ENCODE data around the gene GFER.
A peak's percentile ranks its signal among the peaks of the same experiment; 100 is the strongest.
"Not testable (repeated sequence)": the region's sequence is repeated elsewhere in the genome, so short reads cannot be mapped to it uniquely, and the experiment has no call there.

The GFER gene

DNA sequence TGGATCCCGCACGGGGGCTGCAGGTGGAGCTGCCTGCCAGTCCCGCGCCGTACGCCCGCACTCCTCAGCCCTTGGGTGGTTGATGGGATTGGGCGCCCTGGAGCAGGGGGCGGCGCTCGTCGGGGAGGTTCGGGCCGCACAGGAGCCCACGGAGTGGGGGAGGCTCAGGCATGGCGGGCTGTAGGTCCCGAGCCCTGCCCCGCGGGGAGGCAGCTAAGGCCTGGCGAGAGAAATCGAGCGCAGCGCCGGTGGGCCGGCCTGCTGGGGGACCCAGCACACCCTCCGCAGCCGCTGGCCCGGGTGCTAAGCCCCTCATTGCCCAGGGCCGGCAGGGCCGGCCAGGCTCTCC lies 25.9 kb upstream of the GFER start:
- not testable (repeated sequence) for DNase-seq

GRCh38 chr16:1958715-1959268 lies 25.2 kb upstream of the GFER start:
- DNase-seq, result no peak

GRCh38 chr16:1959269-1960039 lies 24.5 kb upstream of the GFER start, which contains the start of gene NDUFB10:
Gene NDUFB10, plus strand, starts transcription at chr16:1959538. Its CDS starts 87 bp downstream, at chr16:1959625.
- peak; percentile 85 for DNase-seq

DNA sequence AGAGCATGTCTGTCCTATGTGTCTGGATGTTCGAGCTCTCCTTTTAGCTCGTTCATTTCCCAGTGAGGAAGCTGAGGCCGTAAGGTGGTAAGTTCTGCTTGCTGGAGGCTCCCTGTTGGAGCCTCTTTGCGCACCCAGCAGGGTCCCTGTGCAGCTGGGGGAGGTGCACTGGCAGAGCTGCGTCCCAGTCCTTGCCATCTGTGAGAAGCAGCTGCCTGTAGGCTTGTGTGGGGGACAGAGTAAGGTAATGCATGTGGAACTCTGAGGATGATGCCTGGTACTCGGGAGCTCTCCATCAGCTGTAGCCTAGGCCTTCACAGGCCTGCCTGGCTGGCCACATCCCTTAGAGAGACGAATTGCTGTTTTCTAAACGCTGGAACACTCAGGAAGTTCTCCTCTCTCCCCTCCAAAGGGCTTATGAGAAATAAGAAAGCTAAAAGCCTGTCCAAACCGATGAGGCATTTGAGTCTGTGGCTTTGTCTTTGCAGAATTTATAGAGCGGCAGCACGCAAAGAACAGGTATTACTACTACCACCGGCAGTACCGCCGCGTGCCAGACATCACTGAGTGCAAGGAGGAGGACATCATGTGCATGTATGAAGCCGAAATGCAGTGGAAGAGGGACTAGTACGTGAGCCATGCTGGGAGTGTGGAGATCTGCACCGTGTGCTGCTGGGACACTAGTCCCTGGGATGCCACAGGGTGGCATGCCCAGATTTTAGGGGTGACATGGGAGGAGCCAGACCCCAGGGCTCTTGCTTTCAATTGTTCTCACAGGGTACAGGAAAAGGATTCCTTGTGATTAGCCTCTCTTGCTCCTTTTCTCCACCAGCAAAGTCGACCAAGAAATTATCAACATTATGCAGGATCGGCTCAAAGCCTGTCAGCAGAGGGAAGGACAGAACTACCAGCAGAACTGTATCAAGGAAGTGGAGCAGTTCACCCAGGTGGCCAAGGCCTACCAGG lies 23.0 kb upstream of the GFER start:
- DNase-seq, result peak; percentile 76

DNA sequence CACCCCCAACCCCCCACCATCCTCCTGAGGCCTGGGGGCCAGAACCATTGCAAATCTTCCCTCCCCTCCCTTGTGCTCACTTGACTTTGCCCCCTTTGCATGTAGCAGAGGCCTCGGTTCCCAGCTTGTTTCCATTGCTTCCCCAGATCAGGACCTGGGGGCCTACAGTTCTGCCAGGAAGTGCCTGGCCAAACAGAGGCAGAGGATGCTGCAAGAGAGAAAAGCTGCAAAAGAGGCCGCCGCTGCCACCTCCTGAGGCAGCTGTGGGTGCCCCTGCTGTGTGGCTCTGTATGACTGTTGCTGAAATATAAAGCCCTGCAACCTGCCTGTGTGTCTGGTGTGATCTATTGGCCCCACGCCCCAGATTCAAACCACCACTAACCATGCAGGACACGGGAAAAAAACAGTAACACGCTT lies 22.3 kb upstream of the GFER start:
- DNase-seq, result no peak

- DNase-seq, result not testable (repeated sequence)
Observed at GRCh38 chr16:1962161-1963153, 21.5 kb upstream of the GFER start.

GRCh38 chr16:1963806-1964505 lies 20.0 kb upstream of the GFER start:
- DNase-seq, result no peak

GRCh38 chr16:1964506-1965395 lies 19.2 kb upstream of the GFER start, which contains the start of gene RPS2:
Gene RPS2, minus strand, starts transcription at chr16:1964826. Its CDS starts 201 bp downstream, at chr16:1964625.
- peak; percentile 97 for DNase-seq

DNA sequence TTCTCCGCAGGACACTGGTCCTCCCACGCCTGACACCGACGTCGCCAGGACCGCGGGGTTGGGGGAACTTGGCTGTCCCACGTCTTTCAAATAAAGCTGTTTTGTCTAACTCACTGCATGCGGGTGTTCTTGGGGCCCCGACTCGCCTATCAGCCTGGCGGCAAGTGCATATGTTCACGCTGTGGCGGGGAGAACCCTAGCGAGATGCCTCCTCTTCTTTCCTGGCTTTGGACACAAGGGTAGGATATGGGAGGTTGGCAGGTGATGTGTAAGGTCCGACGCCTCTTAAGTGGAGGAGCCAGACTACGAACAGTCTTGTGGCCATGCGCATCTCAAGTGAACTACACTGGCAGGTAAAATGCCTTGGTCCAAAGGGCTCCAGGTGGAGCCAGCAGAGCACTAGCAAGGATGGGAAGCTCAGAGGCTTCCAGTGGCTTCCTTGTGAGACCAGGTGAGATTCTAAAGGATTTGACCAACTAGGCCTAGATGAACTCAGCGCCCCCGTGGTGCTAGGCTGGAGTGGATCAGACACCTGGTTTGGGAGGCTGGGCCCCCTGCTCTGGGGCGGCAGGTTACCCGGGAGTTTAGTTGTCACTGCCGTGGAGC lies 18.5 kb upstream of the GFER start:
- no peak for DNase-seq

- DNase-seq, result no peak
Observed at GRCh38 chr16:1966460-1966859, 17.5 kb upstream of the GFER start, which contains the start of gene RNF151. Gene RNF151, plus strand, starts transcription at chr16:1966856. Its CDS starts 26 bp downstream, at chr16:1966882.

GRCh38 chr16:1968146-1968953 lies 15.6 kb upstream of the GFER start:
- DNase-seq, result no peak

DNA sequence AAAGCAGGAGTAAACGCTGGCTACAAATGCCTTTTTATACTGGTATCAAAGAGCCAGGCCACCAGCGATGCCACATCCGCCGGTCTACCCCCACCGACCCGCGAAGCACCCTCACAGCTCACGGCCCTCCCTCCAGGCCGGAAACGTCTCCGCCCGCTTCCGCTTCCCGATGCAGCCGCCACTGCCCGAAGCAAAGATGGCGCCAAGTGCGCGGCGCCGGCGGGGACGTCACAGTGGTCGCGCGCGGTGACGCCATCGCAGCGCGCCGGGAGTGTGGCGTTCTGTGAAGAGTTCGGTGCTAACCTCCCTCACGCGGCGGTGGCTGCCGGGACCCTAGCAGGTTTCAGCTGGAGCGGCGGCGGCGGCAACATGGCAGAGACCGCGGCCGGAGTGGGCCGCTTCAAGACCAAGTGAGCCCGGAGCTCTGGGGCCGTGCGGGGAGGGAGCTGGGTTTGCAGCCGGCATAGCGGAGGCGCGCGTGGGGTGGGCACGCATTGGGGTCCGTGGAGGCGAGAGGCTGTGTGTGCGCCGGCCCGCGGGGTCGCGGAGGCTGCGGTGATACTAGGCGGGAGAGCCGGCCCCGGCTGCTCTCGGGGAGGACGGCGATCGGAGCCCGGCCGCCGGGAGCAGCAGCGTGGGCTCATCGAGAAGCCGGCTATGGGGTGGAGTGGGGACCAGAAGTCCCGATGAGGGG lies 12.1 kb upstream of the GFER start, which contains the start of gene TBL3:
Gene TBL3 (plus strand): TSS at position 258 of the 694 bp plus-strand sequence. CDS start 112 bp downstream, at position 370.
- DNase-seq, result peak; percentile 94

DNA sequence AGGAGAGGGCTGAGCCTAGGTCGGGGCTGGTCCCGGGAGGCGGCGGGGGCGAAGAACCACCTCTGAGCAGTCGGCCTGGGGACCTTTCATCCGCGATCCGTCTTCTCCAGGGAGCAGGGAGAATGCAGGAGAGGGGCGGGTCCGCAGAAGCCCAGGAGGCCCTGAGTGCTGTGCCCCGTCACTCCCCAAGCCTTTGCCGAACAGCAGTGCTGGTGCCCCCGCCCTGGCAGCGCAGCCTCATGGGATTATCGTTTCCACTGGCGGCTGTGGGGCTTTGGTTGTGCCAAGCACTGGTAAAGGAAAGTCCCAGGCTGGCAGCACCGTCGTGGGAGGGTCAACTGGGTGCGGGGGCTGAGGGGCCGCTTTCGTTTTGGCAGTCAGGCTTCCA lies 11.5 kb upstream of the GFER start:
- DNase-seq, result no peak

DNA sequence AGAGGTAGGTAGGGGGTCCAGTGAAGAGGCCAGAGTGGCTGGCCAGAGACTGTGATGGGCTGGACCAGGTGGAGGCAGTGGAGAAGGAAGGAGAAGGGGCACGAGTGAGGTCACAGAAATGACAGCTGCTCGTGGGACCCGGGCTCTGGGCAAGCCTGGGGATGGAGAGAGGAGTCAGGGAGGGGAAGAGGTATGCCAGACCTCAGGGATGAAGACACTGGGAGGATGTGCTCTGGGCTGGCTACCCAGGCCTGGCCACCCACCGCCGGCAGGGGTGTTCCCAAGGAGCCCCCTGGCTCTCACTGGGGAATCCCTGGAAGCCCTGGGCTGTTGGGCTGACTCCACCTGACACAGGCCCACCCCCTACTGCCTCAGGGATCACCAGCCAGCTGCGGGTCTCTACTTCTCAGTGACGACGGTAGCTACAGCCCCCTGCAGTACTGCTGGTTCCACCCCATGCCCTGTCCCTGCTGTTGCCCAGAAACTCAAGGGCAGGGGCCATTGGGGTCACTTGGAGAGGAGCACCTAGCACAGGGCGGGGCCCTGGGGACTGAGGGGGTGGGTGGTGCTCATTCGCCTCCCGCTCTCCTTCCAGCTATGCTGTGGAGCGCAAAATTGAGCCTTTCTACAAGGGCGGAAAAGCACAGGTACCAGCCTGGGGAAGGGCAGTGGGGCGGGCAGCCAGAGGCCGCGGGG lies 10.4 kb upstream of the GFER start:
- no peak for DNase-seq

DNA sequence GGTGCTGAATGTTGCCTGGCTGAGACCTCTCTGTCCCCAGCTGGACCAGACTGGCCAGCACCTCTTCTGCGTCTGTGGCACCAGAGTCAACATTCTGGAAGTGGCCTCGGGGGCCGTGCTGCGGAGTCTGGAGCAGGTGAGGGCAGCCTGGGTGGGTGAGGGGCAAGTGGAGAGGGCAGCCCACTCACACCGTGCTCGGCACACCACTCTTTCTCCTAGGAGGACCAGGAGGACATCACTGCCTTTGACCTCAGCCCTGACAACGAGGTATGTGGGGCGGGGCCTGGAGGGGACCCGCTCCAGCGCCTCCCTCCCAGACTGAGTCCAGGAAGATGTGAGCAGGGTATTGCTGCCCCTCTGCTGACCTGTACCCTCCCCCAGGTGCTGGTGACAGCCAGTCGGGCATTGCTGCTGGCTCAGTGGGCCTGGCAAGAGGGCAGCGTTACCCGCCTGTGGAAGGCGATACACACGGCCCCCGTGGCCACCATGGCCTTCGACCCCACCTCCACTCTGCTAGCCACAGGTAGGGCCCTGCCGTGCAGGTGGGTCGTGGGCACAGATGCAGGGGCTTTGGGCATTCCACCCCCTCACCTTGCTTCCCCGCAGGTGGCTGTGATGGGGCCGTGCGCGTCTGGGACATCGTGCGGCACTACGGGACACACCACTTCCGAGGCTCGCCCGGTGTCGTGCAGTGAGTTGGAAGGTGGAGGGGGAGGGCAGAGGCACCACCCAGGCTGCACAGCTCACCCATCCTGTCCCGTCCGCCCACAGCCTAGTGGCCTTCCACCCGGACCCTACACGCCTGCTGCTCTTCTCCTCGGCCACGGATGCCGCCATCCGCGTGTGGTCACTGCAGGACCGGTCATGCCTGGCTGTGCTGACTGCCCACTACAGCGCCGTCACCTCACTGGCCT lies 9.6 kb upstream of the GFER start:
- DNase-seq, result no peak
